Activated B cell treated with CpG ODN at 0.5 μM for 24 hours (primary cell): Measurements from ENCODE around the gene ADAMTS4. TPM values are rescaled to one million over a fixed set of nuclear protein-coding genes. Genes with fewer than 3 reads are reported as not detected.

Experiments
- ATAC-seq: fragments of 200-7000 bp; cut with Tn5 transposase; one replicate; pipeline ENCODE4 v1.10.0; 2021; ENCODE audit warnings: low read depth, mild to moderate bottlenecking, moderate library complexity
- CTCF ChIA-PET: fragments of 350-600 bp; sonication (Branson Sonifier 250); formaldehyde crosslinking; loops from one replicate; lab custom pipeline; 2021; ENCODE audit warnings: antibody characterized with exemption; lab: Charles Lee
- POLR2A ChIA-PET: fragments of 350-600 bp; sonication (Branson Sonifier 250); formaldehyde crosslinking; loops from one replicate; lab custom pipeline; 2021; ENCODE audit warnings: antibody characterized with exemption; lab: Charles Lee
- DNase-seq: peaks from one replicate; pipeline ENCODE4 v3.0.0; 2022
- H3K27ac Mint-ChIP-seq: one replicate; pipeline ENCODE4 v1.8.0; 2020; ENCODE audit warnings: mixed read lengths
- H3K27me3 Mint-ChIP-seq: one replicate; pipeline ENCODE4 v1.8.0; 2021; ENCODE audit warnings: mixed read lengths
- H3K36me3 Mint-ChIP-seq: one replicate; pipeline ENCODE4 v1.8.0; 2021; ENCODE audit warnings: low read depth, mixed read lengths
- H3K4me1 Mint-ChIP-seq: one replicate; pipeline ENCODE4 v1.8.0; 2021; ENCODE audit warnings: mixed read lengths
- H3K4me3 Mint-ChIP-seq: one replicate; pipeline ENCODE4 v1.8.0; 2020; ENCODE audit warnings: mild to moderate bottlenecking, mixed read lengths
- H3K9me3 Mint-ChIP-seq: one replicate; pipeline ENCODE4 v1.8.0; 2020; ENCODE audit warnings: mixed read lengths
- CTCF ChIP-seq: fragments of 200-600 bp; IDR thresholded peaks from one replicate; pipeline ENCODE4 v1.8.0; 2022; ENCODE audit warnings: antibody characterized with exemption, mild to moderate bottlenecking
- intact Hi-C: fragments of 100-400 bp; cut with micrococcal nuclease; formaldehyde crosslinking; loops from one replicate; pipeline ENCODE4 v1.15.1; 2024
- total RNA-seq: library from RNA; stranded (reverse); gene quantifications from 2 replicates; pipeline ENCODE4 v1.2.3, GENCODE V29; 2022

Gene ADAMTS4
- total RNA-seq, 1 donor from 2014 or later, result not detected

- ATAC-seq (no peak), DNase-seq (no peak)
- Mint-ChIP-seq H3K4me3 (no peak overlapping the region), H3K36me3 (peaks cover 3% of the 10 kb centered on the region), H3K9me3 (no peaks in the 10 kb centered on the region), H3K4me1 (peaks cover 31% of the 10 kb centered on the region), H3K27me3 (peaks cover 37% of the 10 kb centered on the region), H3K27ac (no peak overlapping the region)
- ChIA-PET POLR2A (interaction anchor here (0.7 to 1.2 kb wide), 3 partner anchors 14 to 19 kb away, joined by 3 to 4 read pairs (median 3); no protein-coding TSS in a partner anchor), CTCF (interaction anchor here (0.6 to 1.9 kb wide), 3 partner anchors 11 to 160 kb away, joined by 3 to 5 read pairs (median 3); no protein-coding TSS in a partner anchor)
- no peak for TF ChIP-seq CTCF
- intact Hi-C loops, result no loop called here
These were observed 23.5 kb upstream of the ADAMTS4 start for GRCh38 chr1:161222175-161223019.

- Mint-ChIP-seq H3K27ac (no peak overlapping the region), H3K36me3 (peaks cover 2% of the 10 kb centered on the region), H3K9me3 (no peaks in the 10 kb centered on the region), H3K4me1 (peaks cover 21% of the 10 kb centered on the region), H3K27me3 (peaks cover 37% of the 10 kb centered on the region), H3K4me3 (no peak overlapping the region)
- ATAC-seq, result no peak
- no peak for DNase-seq
- ChIA-PET POLR2A (interaction anchor here (0.9 to 1.8 kb wide), 4 partner anchors 9 to 54 kb away, joined by 3 to 5 read pairs (median 4); partner anchors contain the start of genes NDUFS2 and PPOX), CTCF (no interaction called here)
- intact Hi-C loops, result no loop called here
- no peak for TF ChIP-seq CTCF
These were observed 21.1 kb upstream of the ADAMTS4 start for GRCh38 chr1:161220002-161220401.

- peaks cover 22% of the 10 kb centered on the region for H3K4me1 Mint-ChIP-seq
- no peak overlapping the region for H3K27ac Mint-ChIP-seq
- TF ChIP-seq CTCF, result no peak
- peaks cover 37% of the 10 kb centered on the region for H3K27me3 Mint-ChIP-seq
- DNase-seq (no peak), ATAC-seq (no peak)
- intact Hi-C loops, result no loop called here
- POLR2A ChIA-PET, result interaction anchor here (0.5 to 1.8 kb wide), 5 partner anchors 17 to 525 kb away, joined by 3 to 11 read pairs (median 5); partner anchors contain the start of genes NDUFS2 and PPOX
- H3K4me3 Mint-ChIP-seq, result no peak overlapping the region
- H3K9me3 Mint-ChIP-seq, result no peaks in the 10 kb centered on the region
- H3K36me3 Mint-ChIP-seq, result peaks cover 8% of the 10 kb centered on the region
- CTCF ChIA-PET, result no interaction called here
These were observed 20.4 kb upstream of the ADAMTS4 start for GRCh38 chr1:161219078-161219892.

GRCh38 chr1:161218301-161219077 is 19.6 kb upstream of the ADAMTS4 start:
- ATAC-seq, result no peak

More at GRCh38 chr1:161218301-161219077, 19.6 kb upstream of the ADAMTS4 start:
- Mint-ChIP-seq H3K9me3 (no peaks in the 10 kb centered on the region), H3K4me3 (no peak overlapping the region), H3K27me3 (peaks cover 31% of the 10 kb centered on the region), H3K27ac (no peak overlapping the region), H3K36me3 (peaks cover 16% of the 10 kb centered on the region), H3K4me1 (peaks cover 22% of the 10 kb centered on the region)
- intact Hi-C loops, result no loop called here
- ChIA-PET POLR2A (interaction anchor here (0.5 to 1.8 kb wide), 3 partner anchors 9 to 526 kb away, joined by 4 to 5 read pairs (median 4); no protein-coding TSS in a partner anchor), CTCF (no interaction called here)
- TF ChIP-seq CTCF, result no peak
- no peak for DNase-seq
